K562 (cell line): ENCODE measurements around the gene BEND4. TPM values are rescaled to one million over a fixed set of nuclear protein-coding genes. Genes with fewer than 3 reads are reported as not detected.

Experiments
- ATAC-seq: fragments of 200-7000 bp; cut with Tn5 transposase; 3 replicates; pipeline ENCODE4 v1.9.1; 2020; ENCODE audit warnings: moderate library complexity
- BruUV-seq: library from RNA; stranded (reverse); fragments of 400-500 nt; replicated peaks from 2 replicates; lab custom pipeline; 2021; lab: Mats Ljungman, UMichigan
- CTCF ChIA-PET: fragments of 300-600 bp; formaldehyde crosslinking; extraction: SDS; loops from one replicate; lab custom pipeline; 2021; ENCODE audit warnings: low intra/inter-chr PET ratio; lab: Yijun Ruan, JAX
- POLR2A ChIA-PET: fragments of 300-600, 350-650 bp; sonication (Branson Sonifier 250); formaldehyde crosslinking; extraction: SDS; loops from one replicate; lab custom pipeline; 2021; ENCODE audit warnings: antibody characterized with exemption, inconsistent platforms; lab: Yijun Ruan, JAX
- DNase-seq, 4 experiments: peaks; one replicate each; pipeline versions ENCODE4 v3.0.0 to v3.0.0-alpha.2; 2011 to 2018; ENCODE audit warnings: low spot score in 3 of 4, mixed read lengths in 3 of 4; ENCODE audit errors: extremely low read depth in 1 of 4
- FAIRE-seq: peaks from 2 replicates; lab custom pipeline; 2011; peaks lifted over from hg19 to GRCh38; lab: Jason Lieb, UNC
- H2AFZ ChIP-seq: 2 replicates; pipeline ENCODE4 v1.6.0; 2011; ENCODE audit warnings: low read depth, low read length, control low read depth, inconsistent platforms
- H3K27ac ChIP-seq: fragments of 200-600 bp; 3 replicates; pipeline ENCODE4 v1.8.0; 2011; ENCODE audit warnings: low read depth, mild to moderate bottlenecking, control low read depth, inconsistent platforms, low read length, moderate library complexity, mixed read lengths; ENCODE audit errors: extremely low read depth
- H3K27me3 ChIP-seq, 2 experiments: fragments of 300-600 bp in 1 of 2; 2 replicates in 1 of 2; 3 replicates in 1 of 2; pipeline versions ENCODE4 v1.6.0 to v1.8.0; 2011; ENCODE audit warnings: inconsistent platforms in 2 of 2, low read length in 2 of 2, mild to moderate bottlenecking in 1 of 2, mixed read lengths in 1 of 2, moderate library complexity in 1 of 2; ENCODE audit not compliant: control insufficient read depth in 2 of 2, insufficient read depth in 2 of 2
- H3K36me3 ChIP-seq: fragments of 300-600 bp; 3 replicates; pipeline ENCODE4 v1.8.0; 2011; ENCODE audit warnings: mild to moderate bottlenecking, low read length, inconsistent platforms; ENCODE audit not compliant: control insufficient read depth, insufficient read depth
- H3K4me1 ChIP-seq, 2 experiments: fragments of 200-600 bp in 1 of 2; replicated peaks in 1 of 2; 2 replicates in 1 of 2; 3 replicates in 1 of 2; pipeline versions ENCODE4 v1.5.1 to v1.8.0; 2011; ENCODE audit warnings: inconsistent platforms in 2 of 2, low read length in 2 of 2, mild to moderate bottlenecking in 1 of 2, mixed read lengths in 1 of 2, moderate library complexity in 1 of 2; ENCODE audit not compliant: control insufficient read depth in 2 of 2, insufficient read depth in 2 of 2
- H3K4me2 ChIP-seq: 2 replicates; pipeline ENCODE4 v1.6.1; 2011; ENCODE audit warnings: low read length, control low read depth, inconsistent platforms, mixed read lengths; ENCODE audit not compliant: insufficient read depth
- H3K4me3 ChIP-seq: fragments of 200-600 bp; sonication (generic), shearing (Covaris generic); 2 replicates; pipeline ENCODE4 v1.5.1; 2016; ENCODE audit warnings: control low read depth, inconsistent platforms
- H3K79me2 ChIP-seq: fragments of 200-600 bp; 3 replicates; pipeline ENCODE4 v1.8.0; 2011; ENCODE audit warnings: low read length, inconsistent platforms; ENCODE audit not compliant: control insufficient read depth, insufficient read depth
- H3K9ac ChIP-seq, 2 experiments: 2 replicates each; pipeline versions ENCODE4 v1.6.0 to v1.6.1; 2011; ENCODE audit warnings: low read depth in 2 of 2, low read length in 2 of 2, control low read depth in 1 of 2, inconsistent platforms in 1 of 2, mild to moderate bottlenecking in 1 of 2, mixed read lengths in 1 of 2; ENCODE audit not compliant: insufficient read depth in 1 of 2
- H3K9me1 ChIP-seq: one replicate; pipeline ENCODE4 v1.6.0; 2011; ENCODE audit warnings: inconsistent platforms, mild to moderate bottlenecking, low read length, moderate library complexity; ENCODE audit not compliant: control insufficient read depth, insufficient read depth
- H3K9me3 ChIP-seq: replicated peaks from 2 replicates; pipeline ENCODE4 v1.5.1; 2011; ENCODE audit warnings: low read depth, low read length, inconsistent platforms; ENCODE audit not compliant: control insufficient read depth, insufficient read depth
- H4K20me1 ChIP-seq: replicated peaks from 2 replicates; pipeline ENCODE4 v1.6.1; 2011; ENCODE audit warnings: low read length, inconsistent platforms, mixed read lengths; ENCODE audit not compliant: control insufficient read depth, insufficient read depth
- ESRRB ChIP-seq: fragments of 250-450 bp; sonication (Bioruptor Pico); IDR thresholded peaks from 2 replicates; pipeline ENCODE4 v1.5.0; 2020; ENCODE audit warnings: mild to moderate bottlenecking, moderate library complexity, borderline replicate concordance
- FOXA1 ChIP-seq: fragments of 450-650 bp; IDR thresholded peaks from 2 replicates; pipeline ENCODE4 v1.6.1; 2016; ENCODE audit warnings: mild to moderate bottlenecking, borderline replicate concordance
- GABPB1 ChIP-seq: sonication (generic); formaldehyde crosslinking; IDR thresholded peaks from 2 replicates; pipeline ENCODE4 v1.8.0; 2022; ENCODE audit warnings: mild to moderate bottlenecking, missing genetic modification reagents
- ILK ChIP-seq: fragments of 450-650 bp; IDR thresholded peaks from 2 replicates; pipeline ENCODE4 v1.6.1; 2016; ENCODE audit warnings: missing genetic modification characterization, low read depth, mild to moderate bottlenecking, missing compliant biosample characterization, moderate library complexity, borderline replicate concordance
- PTBP1 ChIP-seq: fragments of 200-400 bp; formaldehyde crosslinking; IDR thresholded peaks from 2 replicates; pipeline ENCODE4 v1.6.1; 2017; ENCODE audit warnings: low read depth, low read length
- RCOR1 ChIP-seq, 2 experiments: IDR thresholded peaks; 2 replicates each; pipeline ENCODE4 v1.6.1; 2012; ENCODE audit warnings: low read depth in 2 of 2, low read length in 2 of 2, borderline replicate concordance in 1 of 2, improper control_type of control experiment in 1 of 2
- SREBF2 ChIP-seq: sonication (generic); formaldehyde crosslinking; IDR thresholded peaks from 2 replicates; pipeline ENCODE4 v1.4.0; 2020; ENCODE audit warnings: mild to moderate bottlenecking, missing genetic modification reagents
- STAG1 ChIP-seq: sonication (generic); formaldehyde crosslinking; IDR thresholded peaks from 2 replicates; pipeline ENCODE4 v1.5.0; 2020; ENCODE audit warnings: missing genetic modification reagents, borderline replicate concordance
- TAF1 ChIP-seq: IDR thresholded peaks from 2 replicates; pipeline ENCODE4 v1.6.1; 2011; ENCODE audit warnings: mild to moderate bottlenecking, low read length, moderate library complexity; ENCODE audit not compliant: insufficient read depth, control insufficient read depth, severe bottlenecking; ENCODE audit errors: extremely low read depth
- TCF7L2 ChIP-seq: fragments of 150-350 bp; IDR thresholded peaks from 2 replicates; pipeline ENCODE4 v1.6.1; 2016; ENCODE audit warnings: low read depth, mild to moderate bottlenecking, low read length, moderate library complexity
- ZNF24 ChIP-seq: fragments of 450-650 bp; IDR thresholded peaks from 2 replicates; pipeline ENCODE4 v1.6.1; 2016
- WGBS: fragments of 100-300 bp; shearing (Covaris generic); methylation state at CpG from one replicate; pipeline ENCODE4 v1.1.6; 2016; ENCODE audit warnings: low coverage, mixed read lengths; ENCODE audit not compliant: insufficient coverage; ENCODE audit errors: missing lambda C conversion rate; 5-methylcytosine and 5-hydroxymethylcytosine counted together
- in situ Hi-C: fragments of 300-500 bp; cut with MboI; formaldehyde crosslinking; loops from 4 replicates; pipeline ENCODE4 v1.15.0; 2018; ENCODE audit warnings: inconsistent platforms, mixed read lengths
- intact Hi-C: fragments of 100-400 bp; cut with micrococcal nuclease; formaldehyde crosslinking; loops from 2 replicates; pipeline ENCODE4 v1.14.2; 2022
- polyA plus RNA-seq, 8 experiments: library from polyadenylated mRNA; depleted of rRNA in 4 of 8; stranded (reverse) in 5 of 8; unstranded in 3 of 8; fragments of >200 nt; fragmentation: Nextera tagmentation in 2 of 8; fragmentation: Illumina TruSeq in 1 of 8; extraction: Ambion mirVana in 2 of 8; extraction: Trizol in 1 of 8; gene quantifications; 2 replicates each; pipeline versions ENCODE4 v1.2.1 to v1.2.3, GENCODE V29; 2011 to 2014; ENCODE audit warnings: inconsistent platforms in 1 of 8, missing spikeins in 1 of 8
- total RNA-seq, 7 experiments: library from RNA; depleted of rRNA in 6 of 7; stranded (reverse); fragments of >200 nt in 6 of 7; fragmentation: Illumina TruSeq in 2 of 7; extraction: Trizol in 2 of 7; gene quantifications; 2 replicates each; pipeline versions ENCODE4 v1.2.1 to v1.2.3, GENCODE V29; 2011 to 2021; ENCODE audit warnings: low replicate concordance in 1 of 7
- TF ChIP-seq, protein P1 (sequence below): fragments of 450-650 bp; IDR thresholded peaks from 2 replicates; pipeline ENCODE4 v1.6.1; 2016; ENCODE audit warnings: missing biosample characterization, missing genetic modification characterization

BEND4 gene
- total and polyA plus RNA-seq, 9 of the 15 experiments (the other 6 are each of a cell fraction or from before 2014, with no cell fraction given) = not detected

DNA sequence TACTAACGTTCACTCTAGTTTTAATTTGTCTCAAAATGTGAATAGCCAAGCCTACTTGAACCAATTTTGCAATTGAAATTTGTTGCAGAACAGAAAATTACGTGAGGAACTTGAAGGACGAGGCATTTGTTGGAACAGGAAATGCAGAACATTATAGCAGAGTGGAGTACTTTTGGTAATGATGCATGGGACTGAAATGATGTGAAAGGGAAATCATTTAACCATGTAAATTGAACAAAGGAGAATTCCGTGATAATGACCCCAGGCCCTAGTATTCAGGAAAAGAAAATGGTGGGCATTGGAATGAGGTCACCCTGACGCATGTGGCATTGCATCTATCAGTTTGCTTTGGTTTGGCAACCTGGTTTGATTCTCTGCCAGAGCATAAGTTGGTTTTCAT, 44.9 kb upstream of the BEND4 start:
- Histone ChIP-seq H3K36me3 (no peaks in the 10 kb centered on the region), H3K9me1 (no peaks in the 10 kb centered on the region), H3K79me2 (no peaks in the 10 kb centered on the region), H3K27ac (no peak overlapping the region), H3K27me3 (no peaks in the 10 kb centered on the region; a peak in 1 of 5 replicates), H3K4me3 (no peak overlapping the region), H2AFZ (no peak overlapping the region), H3K9me3 (no peaks in the 10 kb centered on the region), H3K9ac (no peak overlapping the region), H3K4me2 (no peak overlapping the region), H3K4me1 (no peaks in the 10 kb centered on the region), H4K20me1 (no peaks in the 10 kb centered on the region)
- CTCF ChIA-PET = no interaction called here
- DNase-seq = no peak
- FAIRE-seq = no peak
- BruUV-seq = no TSS peak
- in situ Hi-C loops (no loop called here), intact Hi-C loops (no loop called here)
- POLR2A ChIA-PET = no interaction called here
- no peak for ATAC-seq
- TF ChIP-seq GABPB1 (no peak), ILK (tag) (no peak), SREBF2 (no peak), ZNF24 (no peak), FOXA1 (no peak), STAG1 (CRISPR knock-in tag) (no peak), PTBP1 (no peak), TCF7L2 (no peak), RCOR1 (IDR thresholded peaks at IDR 0.05; ENCODE audit: borderline replicate concordance in 1 of 2, low read depth in 2 of 2, low read length in 2 of 2) (no peak), ESRRB (CRISPR knock-in tag) (no peak), TAF1 (no peak)
- TF ChIP-seq, protein P1, sequence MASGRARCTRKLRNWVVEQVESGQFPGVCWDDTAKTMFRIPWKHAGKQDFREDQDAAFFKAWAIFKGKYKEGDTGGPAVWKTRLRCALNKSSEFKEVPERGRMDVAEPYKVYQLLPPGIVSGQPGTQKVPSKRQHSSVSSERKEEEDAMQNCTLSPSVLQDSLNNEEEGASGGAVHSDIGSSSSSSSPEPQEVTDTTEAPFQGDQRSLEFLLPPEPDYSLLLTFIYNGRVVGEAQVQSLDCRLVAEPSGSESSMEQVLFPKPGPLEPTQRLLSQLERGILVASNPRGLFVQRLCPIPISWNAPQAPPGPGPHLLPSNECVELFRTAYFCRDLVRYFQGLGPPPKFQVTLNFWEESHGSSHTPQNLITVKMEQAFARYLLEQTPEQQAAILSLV (tag) = no peak
- WGBS = 0% methylated on average over 5 of the region's 5 CpGs
